Uterus (tissue), 2 donors: Measurements from ENCODE around the gene MRGPRD.

Experiments
- CTCF ChIP-seq, 4 experiments: fragments of 200-600 bp in 2 of 4; fragments of 450-650 bp in 2 of 4; sonication (generic) in 2 of 4; IDR thresholded peaks; one replicate each; pipeline ENCODE4 v1.5.1; 2016 to 2019; ENCODE audit warnings: antibody characterized with exemption in 4 of 4, mild to moderate bottlenecking in 2 of 4, moderate library complexity in 1 of 4
- POLR2A ChIP-seq, 2 donors: fragments of 450-650 bp; IDR thresholded peaks; one replicate each; pipeline ENCODE4 v1.6.1; 2016; ENCODE audit warnings: antibody characterized with exemption in 2 of 2, mild to moderate bottlenecking in 1 of 2, moderate library complexity in 1 of 2

DNA sequence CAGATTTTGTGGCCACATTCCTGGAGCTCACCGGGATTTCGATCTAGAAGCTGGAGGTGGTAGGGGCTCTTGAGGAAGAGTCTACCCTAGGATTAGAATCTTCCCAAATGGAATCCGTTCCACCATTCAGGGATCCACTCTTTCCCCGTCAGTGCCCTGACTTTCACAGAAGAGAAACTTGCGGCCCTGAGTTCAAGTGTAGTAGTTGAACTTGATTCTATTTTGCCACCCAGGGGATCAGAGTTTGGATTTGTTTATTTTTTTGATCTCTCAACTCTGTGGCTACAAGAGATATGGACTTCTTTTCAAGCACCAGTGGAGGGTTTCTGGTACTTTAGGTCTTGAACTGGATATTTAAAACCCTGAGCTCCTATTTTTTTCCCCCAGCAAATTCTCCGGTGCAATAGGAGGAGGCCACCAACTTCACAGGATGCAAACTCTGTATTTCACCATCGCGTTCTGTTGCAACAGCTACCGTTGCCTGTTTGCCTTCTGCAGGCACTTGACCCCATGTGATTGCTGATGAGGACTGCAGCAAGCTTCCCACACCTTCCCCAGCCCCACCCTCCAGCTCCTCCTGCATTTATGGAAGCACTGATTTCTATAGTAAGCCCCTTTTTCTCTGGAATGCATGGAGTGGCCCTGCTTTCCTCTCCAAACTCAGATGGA is 47.1 kb upstream of the MRGPRD start:
- no peak for TF ChIP-seq POLR2A (IDR thresholded peaks at IDR 0.05)
- no peak for TF ChIP-seq CTCF (IDR thresholded peaks at IDR 0.05)
